Tibial nerve (tissue), 4 donors: ENCODE measurements around the gene SDF2L1. TPM values are rescaled to one million over a fixed set of nuclear protein-coding genes. Genes with fewer than 3 reads are reported as not detected.
A peak's percentile ranks its signal among the peaks of the same experiment; 100 is the strongest.

Source experiments
- DNase-seq, 2 donors: peaks; one replicate each; pipeline ENCODE4 v3.0.0-alpha.2; 2019; ENCODE audit warnings: low spot score in 2 of 2
- H3K27ac ChIP-seq, 4 donors: fragments of 200-600 bp; sonication (generic) in 3 of 4; one replicate each; pipeline ENCODE4 v1.5.1; 2017 to 2019; ENCODE audit warnings: mild to moderate bottlenecking in 1 of 4
- H3K27me3 ChIP-seq, 2 donors: fragments of 200-600 bp; sonication (generic) in 1 of 2; one replicate each; pipeline versions ENCODE4 v1.5.1 to v1.6.0; 2017 to 2019
- H3K36me3 ChIP-seq, 3 donors: fragments of 200-600 bp; sonication (generic); one replicate each; pipeline ENCODE4 v1.5.1; 2018 to 2019
- H3K4me1 ChIP-seq, 4 donors: fragments of 200-600 bp; sonication (generic) in 3 of 4; one replicate each; pipeline ENCODE4 v1.5.1; 2017 to 2019
- H3K4me3 ChIP-seq, 4 donors: fragments of 200-600 bp; sonication (generic) in 3 of 4; one replicate each; pipeline ENCODE4 v1.5.1; 2017 to 2019; ENCODE audit warnings: mild to moderate bottlenecking in 1 of 4, moderate library complexity in 1 of 4
- H3K9me3 ChIP-seq, 4 donors: fragments of 200-600 bp; sonication (generic) in 3 of 4; one replicate each; pipeline ENCODE4 v1.5.1; 2017 to 2019
- EP300 ChIP-seq, 2 donors: sonication (generic); formaldehyde crosslinking; IDR thresholded peaks; one replicate each; pipeline ENCODE4 v1.6.1; 2017; ENCODE audit warnings: antibody characterized with exemption in 2 of 2, mild to moderate bottlenecking in 1 of 2
- POLR2A ChIP-seq, 2 donors: fragments of 450-650 bp; IDR thresholded peaks; one replicate each; pipeline ENCODE4 v1.6.1; 2017; ENCODE audit warnings: antibody characterized with exemption in 2 of 2, mild to moderate bottlenecking in 2 of 2, moderate library complexity in 2 of 2
- WGBS, 2 donors: methylation state at CpG; one replicate each; pipeline ENCODE4 v1.1.5; 2018; 5-methylcytosine and 5-hydroxymethylcytosine counted together
- total RNA-seq, 4 donors: library from RNA; depleted of rRNA; stranded (reverse); fragments of >200 nt; gene quantifications; one replicate each; pipeline ENCODE4 v1.1.0, GENCODE V29; 2016
- TF ChIP-seq, protein P1 (sequence below), 5 experiments: fragments of 200-600 bp in 3 of 5; fragments of 450-650 bp in 2 of 5; sonication (generic) in 3 of 5; IDR thresholded peaks; one replicate each; pipeline ENCODE4 v1.5.1; 2016 to 2019; ENCODE audit warnings: antibody characterized with exemption in 5 of 5, mild to moderate bottlenecking in 3 of 5, moderate library complexity in 2 of 5

SDF2L1 gene
- total RNA-seq, 4 donors from 2014 or later: 11.4 to 62.7 (median 31.5) TPM

DNA sequence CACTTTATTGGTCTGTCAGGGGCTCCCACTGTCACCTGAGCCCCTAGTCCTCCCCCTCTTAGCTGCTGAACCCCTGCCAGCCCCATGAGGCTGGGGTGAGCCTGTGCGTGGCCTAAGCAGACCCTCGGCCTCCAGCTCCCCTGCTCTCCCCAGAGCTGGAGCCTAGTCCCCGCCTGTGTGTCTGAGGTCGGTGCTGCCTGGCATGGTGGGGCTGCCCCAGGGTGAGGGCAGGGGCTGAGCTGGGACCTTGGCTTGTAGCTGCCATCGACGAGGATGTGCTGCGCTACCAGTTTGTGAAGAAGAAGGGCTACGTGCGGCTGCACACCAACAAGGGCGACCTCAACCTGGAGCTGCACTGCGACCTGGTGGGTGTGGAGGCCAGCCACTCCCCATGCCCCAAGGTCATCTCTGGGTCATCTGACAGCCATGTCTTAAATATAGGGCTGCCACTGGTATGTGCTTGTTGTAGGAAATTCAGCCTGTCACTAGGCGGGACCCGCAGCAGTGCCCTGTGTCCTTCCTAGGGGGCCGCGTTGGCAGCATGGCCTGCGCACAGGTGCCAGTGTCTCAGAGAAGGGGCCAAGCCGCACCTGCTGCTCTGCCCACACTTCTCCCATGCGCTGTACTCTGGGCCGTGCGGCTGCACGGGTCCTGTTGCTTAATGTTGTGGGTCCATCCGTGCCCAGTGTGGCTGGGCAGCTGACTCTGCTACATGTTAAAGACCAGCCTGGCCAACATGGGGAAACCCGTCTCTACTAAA, 44.7 kb downstream of the SDF2L1 start:
- H3K9me3 ChIP-seq: no peaks in the 10 kb centered on the region
- WGBS, 2 donors: 86 to 94% methylated on average over 14 to 21 of the region's 23 CpGs
- peaks cover 0 to 8% (median 0%) of the 10 kb centered on the region in 4 donors for H3K4me1 ChIP-seq
- no peak for TF ChIP-seq POLR2A (IDR thresholded peaks at IDR 0.05)
- H3K27ac ChIP-seq: no peak overlapping the region
- no peak for DNase-seq
- peaks cover 2 to 90% (median 10%) of the 10 kb centered on the region in 3 donors for H3K36me3 ChIP-seq
- H3K4me3 ChIP-seq: no peak overlapping the region
- no peaks in the 10 kb centered on the region for H3K27me3 ChIP-seq

DNA sequence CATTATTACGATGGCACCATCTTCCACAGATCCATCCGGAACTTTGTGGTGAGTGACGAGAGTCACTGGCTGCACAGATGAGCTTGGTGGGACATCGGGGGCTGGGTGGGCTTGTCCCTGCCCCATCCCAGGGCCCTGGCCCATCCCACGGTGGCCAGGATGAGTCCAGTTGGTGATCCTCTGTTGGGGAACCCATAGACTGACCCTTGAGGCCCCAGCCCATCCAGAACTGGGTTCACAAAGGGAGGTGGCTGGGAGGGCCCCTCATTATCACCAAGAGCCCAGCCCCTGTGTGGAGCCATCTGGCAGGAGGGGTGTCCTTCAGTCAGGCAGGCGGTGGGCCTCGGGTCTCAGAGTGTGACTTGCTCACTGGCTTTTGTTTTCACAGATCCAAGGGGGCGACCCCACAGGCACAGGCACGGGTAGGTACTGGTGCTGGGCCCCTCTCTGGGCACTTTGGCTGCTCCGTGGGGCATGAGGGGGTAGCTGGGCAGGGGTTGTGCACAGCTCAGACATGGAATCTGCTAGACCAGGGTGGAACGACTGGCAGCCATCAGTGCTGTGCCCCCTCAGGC, 45.7 kb downstream of the SDF2L1 start:
- no peak for DNase-seq
- Histone ChIP-seq H3K9me3 (no peaks in the 10 kb centered on the region), H3K4me1 (peaks cover 0 to 8% (median 0%) of the 10 kb centered on the region in 4 donors), H3K4me3 (no peak overlapping the region), H3K36me3 (peaks cover 2 to 90% (median 10%) of the 10 kb centered on the region in 3 donors), H3K27ac (no peak overlapping the region), H3K27me3 (no peaks in the 10 kb centered on the region)
- no peak for TF ChIP-seq EP300 (IDR thresholded peaks at IDR 0.05)
- no peak for TF ChIP-seq POLR2A (IDR thresholded peaks at IDR 0.05)
- TF ChIP-seq, protein P1, sequence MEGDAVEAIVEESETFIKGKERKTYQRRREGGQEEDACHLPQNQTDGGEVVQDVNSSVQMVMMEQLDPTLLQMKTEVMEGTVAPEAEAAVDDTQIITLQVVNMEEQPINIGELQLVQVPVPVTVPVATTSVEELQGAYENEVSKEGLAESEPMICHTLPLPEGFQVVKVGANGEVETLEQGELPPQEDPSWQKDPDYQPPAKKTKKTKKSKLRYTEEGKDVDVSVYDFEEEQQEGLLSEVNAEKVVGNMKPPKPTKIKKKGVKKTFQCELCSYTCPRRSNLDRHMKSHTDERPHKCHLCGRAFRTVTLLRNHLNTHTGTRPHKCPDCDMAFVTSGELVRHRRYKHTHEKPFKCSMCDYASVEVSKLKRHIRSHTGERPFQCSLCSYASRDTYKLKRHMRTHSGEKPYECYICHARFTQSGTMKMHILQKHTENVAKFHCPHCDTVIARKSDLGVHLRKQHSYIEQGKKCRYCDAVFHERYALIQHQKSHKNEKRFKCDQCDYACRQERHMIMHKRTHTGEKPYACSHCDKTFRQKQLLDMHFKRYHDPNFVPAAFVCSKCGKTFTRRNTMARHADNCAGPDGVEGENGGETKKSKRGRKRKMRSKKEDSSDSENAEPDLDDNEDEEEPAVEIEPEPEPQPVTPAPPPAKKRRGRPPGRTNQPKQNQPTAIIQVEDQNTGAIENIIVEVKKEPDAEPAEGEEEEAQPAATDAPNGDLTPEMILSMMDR (IDR thresholded peaks at IDR 0.05): no peak
- WGBS, 2 donors: 85 to 94% methylated on average over 6 to 11 of the region's 11 CpGs

DNA sequence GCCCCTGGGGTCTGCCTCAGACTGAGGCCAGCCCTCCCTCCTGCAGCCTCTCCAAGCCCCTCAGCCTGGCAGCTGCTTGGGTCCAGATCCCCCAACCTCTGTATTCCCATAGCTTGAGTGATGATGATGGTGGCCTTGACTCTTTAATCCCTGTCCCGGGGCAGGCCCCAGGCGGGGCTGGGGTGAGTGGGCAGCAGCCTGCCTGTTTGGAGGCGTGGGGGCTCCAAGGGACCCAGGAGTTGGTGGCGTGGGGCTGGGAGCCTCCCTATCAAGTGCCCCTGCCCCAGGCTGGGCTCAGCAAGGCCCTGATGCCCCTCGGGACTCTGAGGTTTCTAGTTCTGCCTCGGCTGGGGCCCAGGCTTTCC, 46.2 kb downstream of the SDF2L1 start:
- H3K27me3 ChIP-seq: no peaks in the 10 kb centered on the region
- peaks cover 2 to 90% (median 10%) of the 10 kb centered on the region in 3 donors for H3K36me3 ChIP-seq
- peaks cover 0 to 8% (median 0%) of the 10 kb centered on the region in 4 donors for H3K4me1 ChIP-seq
- H3K27ac ChIP-seq: no peak overlapping the region
- WGBS, 2 donors: 96% methylated on average over 4 of the region's 6 CpGs; no CpG with 5 or more reads in 1 of the 2 donors
- TF ChIP-seq EP300 (IDR thresholded peaks at IDR 0.05) (no peak), POLR2A (IDR thresholded peaks at IDR 0.05) (no peak)
- TF ChIP-seq, protein P1 (IDR thresholded peaks at IDR 0.05): no peak
- no peaks in the 10 kb centered on the region for H3K9me3 ChIP-seq
- DNase-seq: no peak
- no peak overlapping the region for H3K4me3 ChIP-seq

DNA sequence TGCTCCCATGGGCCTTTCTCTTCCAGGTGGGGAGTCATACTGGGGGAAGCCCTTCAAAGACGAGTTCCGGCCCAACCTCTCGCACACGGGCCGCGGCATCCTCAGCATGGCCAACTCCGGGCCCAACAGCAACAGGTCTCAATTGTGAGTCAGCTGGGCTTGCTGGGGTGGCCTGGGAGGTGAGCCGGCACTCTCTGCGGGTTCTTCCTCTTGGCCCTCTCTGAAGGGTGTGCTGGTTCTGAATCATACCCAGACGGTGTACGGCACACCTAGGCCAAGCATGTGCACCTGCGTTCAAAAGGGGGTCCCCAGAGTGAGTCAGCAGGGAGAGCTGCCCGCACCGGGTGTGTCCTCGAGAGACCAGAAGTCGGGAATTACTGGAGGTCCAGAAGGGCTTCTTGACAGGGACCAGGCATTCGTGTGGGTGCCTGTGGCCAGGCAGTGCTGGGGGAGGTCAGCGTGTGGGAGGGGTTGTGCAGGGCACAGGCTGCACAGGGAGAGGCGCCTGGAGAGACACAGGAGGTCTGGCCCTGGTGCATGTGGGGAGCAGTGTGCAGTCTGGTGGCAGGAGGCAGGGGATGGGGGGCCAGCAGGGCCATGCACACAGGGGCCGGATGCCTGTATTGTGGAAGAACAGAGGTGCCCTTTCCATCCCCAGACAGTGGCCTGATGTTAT, 46.7 kb downstream of the SDF2L1 start:
- 81 to 89% methylated on average over 16 to 17 of the region's 20 CpGs for WGBS, 2 donors
- no peak for DNase-seq
- TF ChIP-seq, protein P1 (IDR thresholded peaks at IDR 0.05): no peak
- TF ChIP-seq EP300 (IDR thresholded peaks at IDR 0.05): no peak
- no peak for TF ChIP-seq POLR2A (IDR thresholded peaks at IDR 0.05)
- Histone ChIP-seq H3K9me3 (no peaks in the 10 kb centered on the region), H3K4me3 (no peak overlapping the region), H3K27ac (no peak overlapping the region), H3K27me3 (no peaks in the 10 kb centered on the region), H3K36me3 (peaks cover under 1 to 90% (median 10%) of the 10 kb centered on the region in 3 donors), H3K4me1 (peaks cover 0 to 8% (median 0%) of the 10 kb centered on the region in 4 donors)

DNA sequence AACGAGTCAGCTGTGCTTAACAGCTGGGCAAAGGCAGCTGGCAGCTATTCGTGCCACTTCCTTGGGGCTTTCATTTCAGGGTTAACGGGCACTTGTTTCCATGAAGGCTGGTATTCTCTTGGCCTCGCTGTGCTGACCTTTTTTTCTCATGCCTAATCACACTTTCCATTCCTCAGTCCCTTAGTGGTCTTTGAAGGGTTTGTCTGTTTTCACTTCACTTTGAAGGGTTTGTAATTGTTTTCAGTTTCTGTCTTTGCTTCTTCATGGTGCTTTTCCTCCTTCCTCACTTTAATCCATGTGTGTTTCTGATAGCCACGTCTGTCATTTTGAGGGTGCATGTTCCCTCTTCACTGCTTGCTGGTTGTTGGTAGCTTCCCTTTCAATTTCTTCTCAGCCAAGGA, 48.3 kb downstream of the SDF2L1 start:
- no peaks in the 10 kb centered on the region for H3K27me3 ChIP-seq
- no peak overlapping the region for H3K4me3 ChIP-seq
- H3K9me3 ChIP-seq: no peaks in the 10 kb centered on the region
- WGBS, 2 donors: 28 to 34% methylated on average over 5 of the region's 5 CpGs
- TF ChIP-seq, protein P1 (IDR thresholded peaks at IDR 0.05): no peak
- TF ChIP-seq POLR2A (IDR thresholded peaks at IDR 0.05): no peak
- no peak for TF ChIP-seq EP300 (IDR thresholded peaks at IDR 0.05)
- DNase-seq: no peak
- peak overlapping the region in 1 of 4 donors; percentile 65 for H3K27ac ChIP-seq
- H3K4me1 ChIP-seq: peaks cover 0 to 20% (median 0%) of the 10 kb centered on the region in 4 donors
- peaks cover 0 to 90% (median 10%) of the 10 kb centered on the region in 3 donors for H3K36me3 ChIP-seq
